Neural cell (in vitro differentiated cells): ENCODE results near the gene SIK3. TPM values are rescaled to one million over a fixed set of nuclear protein-coding genes. Genes with fewer than 3 reads are reported as not detected.

Experiments used
- H2AFZ ChIP-seq: fragments of 200-600, 300-800 bp; sonication (generic), shearing (Covaris generic); 2 replicates; pipeline ENCODE4 v1.6.0; 2014; ENCODE audit warnings: low read depth, mild to moderate bottlenecking, antibody characterized with exemption, low read length, moderate library complexity
- H3F3A ChIP-seq: fragments of 200-600 bp; shearing (Covaris generic); 2 replicates; pipeline ENCODE4 v1.6.1; 2016; ENCODE audit warnings: mild to moderate bottlenecking, moderate library complexity, mixed read lengths, antibody characterized with exemption, low read length; ENCODE audit not compliant: insufficient read depth, poor library complexity, severe bottlenecking
- H3K27ac ChIP-seq: fragments of 200-600, 300-800 bp; sonication (generic), shearing (Covaris generic); 2 replicates; pipeline ENCODE4 v1.5.1; 2014; ENCODE audit warnings: mild to moderate bottlenecking, low read length, moderate library complexity
- H3K27me3 ChIP-seq: fragments of 300-800, 200-600 bp; sonication (generic), shearing (Covaris generic); 2 replicates; pipeline ENCODE4 v1.6.0; 2014; ENCODE audit warnings: mild to moderate bottlenecking, low read depth, low read length, moderate library complexity; ENCODE audit not compliant: insufficient read depth
- H3K36me3 ChIP-seq: fragments of 300-800, 200-600 bp; sonication (generic), shearing (Covaris generic); 2 replicates; pipeline ENCODE4 v1.5.1; 2014; ENCODE audit warnings: mild to moderate bottlenecking, antibody characterized with exemption, low read length, moderate library complexity; ENCODE audit not compliant: insufficient read depth
- H3K4me2 ChIP-seq: fragments of 300-800, 200-600 bp; sonication (generic), shearing (Covaris generic); 2 replicates; pipeline ENCODE4 v1.6.0; 2014; ENCODE audit warnings: mild to moderate bottlenecking, low read length
- H3K4me3 ChIP-seq: fragments of 300-800, 200-600 bp; sonication (generic), shearing (Covaris generic); 2 replicates; pipeline ENCODE4 v1.5.1; 2014; ENCODE audit warnings: mild to moderate bottlenecking, low read length, moderate library complexity
- H3K79me2 ChIP-seq: fragments of 200-600 bp; shearing (Covaris generic); replicated peaks from 2 replicates; pipeline ENCODE4 v1.6.0; 2014; ENCODE audit warnings: mild to moderate bottlenecking, low read length, moderate library complexity; ENCODE audit not compliant: insufficient read depth
- H3K9ac ChIP-seq: fragments of 300-800, 200-600 bp; sonication (generic), shearing (Covaris generic); 2 replicates; pipeline ENCODE4 v1.6.1; 2016; ENCODE audit warnings: mild to moderate bottlenecking, low read length, mixed read lengths
- H3K9me2 ChIP-seq: fragments of 200-600 bp; shearing (Covaris generic); 2 replicates; pipeline ENCODE4 v1.6.1; 2016; ENCODE audit warnings: mild to moderate bottlenecking, low read length, mixed read lengths; ENCODE audit not compliant: insufficient read depth
- H3K9me3 ChIP-seq: fragments of 200-600, 300-800 bp; sonication (generic), shearing (Covaris generic); 2 replicates; pipeline ENCODE4 v1.6.1; 2016; ENCODE audit warnings: mild to moderate bottlenecking, mixed run types, low read length, moderate library complexity, mixed read lengths
- H4K20me1 ChIP-seq: fragments of 200-600 bp; shearing (Covaris generic); 2 replicates; pipeline ENCODE4 v1.6.1; 2016; ENCODE audit warnings: mild to moderate bottlenecking, mixed run types; ENCODE audit not compliant: insufficient read depth
- CTCF ChIP-seq: fragments of 450-650 bp; IDR thresholded peaks from 2 replicates; pipeline ENCODE4 v1.5.1; 2014; ENCODE audit warnings: antibody characterized with exemption, mild to moderate bottlenecking, moderate library complexity; ENCODE audit not compliant: poor library complexity, severe bottlenecking
- EP300 ChIP-seq: fragments of 450-650 bp; conservative IDR thresholded peaks from 2 replicates; pipeline ENCODE4 v1.6.1; 2014; ENCODE audit warnings: antibody characterized with exemption, mild to moderate bottlenecking, moderate library complexity; ENCODE audit not compliant: poor library complexity, severe bottlenecking
- EZH2 ChIP-seq: fragments of 200-600, 300-800 bp; shearing (Covaris generic), sonication (generic); IDR thresholded peaks from 2 replicates; pipeline ENCODE4 v1.6.1; 2014; ENCODE audit warnings: antibody characterized with exemption, low read length, borderline replicate concordance, mild to moderate bottlenecking; ENCODE audit not compliant: insufficient read depth, poor library complexity, severe bottlenecking
- MXI1 ChIP-seq: fragments of 450-650 bp; conservative IDR thresholded peaks from 2 replicates; pipeline ENCODE4 v1.6.1; 2014; ENCODE audit warnings: antibody characterized with exemption, mild to moderate bottlenecking; ENCODE audit not compliant: poor library complexity, severe bottlenecking
- POLR2AphosphoS5 ChIP-seq: IDR thresholded peaks from 2 replicates; pipeline ENCODE4 v1.6.1; 2012
- RAD21 ChIP-seq: fragments of 450-650 bp; conservative IDR thresholded peaks from 2 replicates; pipeline ENCODE4 v1.6.1; 2014; ENCODE audit warnings: antibody characterized with exemption, mild to moderate bottlenecking, moderate library complexity
- REST ChIP-seq: IDR thresholded peaks from 2 replicates; pipeline ENCODE4 v1.6.1; 2012; ENCODE audit warnings: borderline replicate concordance
- SMC3 ChIP-seq: fragments of 450-650 bp; conservative IDR thresholded peaks from 2 replicates; pipeline ENCODE4 v1.6.1; 2014; ENCODE audit warnings: antibody characterized with exemption, mild to moderate bottlenecking, moderate library complexity; ENCODE audit not compliant: poor library complexity
- TAF1 ChIP-seq: IDR thresholded peaks from 2 replicates; pipeline ENCODE4 v1.6.1; 2012; ENCODE audit warnings: low read depth
- polyA plus RNA-seq: library from polyadenylated mRNA; depleted of rRNA; stranded (reverse); fragments of >200 nt; gene quantifications from 2 replicates; pipeline ENCODE4 v1.2.3, GENCODE V29; 2014

Gene SIK3
- polyA plus RNA-seq, 1 donor from 2014 or later: 11.2 TPM

GRCh38 chr11:117122556-117122955 lies 24.3 kb upstream of the SIK3 start:
- Histone ChIP-seq H3K27me3 (no peaks in the 10 kb centered on the region), H3K4me3 (no peak overlapping the region), H3F3A (no peaks in the 10 kb centered on the region), H3K9me3 (no peaks in the 10 kb centered on the region), H3K9ac (no peak overlapping the region), H3K9me2 (no peaks in the 10 kb centered on the region), H3K27ac (no peak overlapping the region), H2AFZ (no peak overlapping the region), H3K4me2 (no peak overlapping the region), H3K36me3 (no peaks in the 10 kb centered on the region), H3K79me2 (no peaks in the 10 kb centered on the region), H4K20me1 (no peaks in the 10 kb centered on the region)
- no peak for TF ChIP-seq CTCF
- TF ChIP-seq SMC3: no peak
- no peak for TF ChIP-seq TAF1
- TF ChIP-seq REST: no peak
- no peak for TF ChIP-seq MXI1
- no peak for TF ChIP-seq EP300
- TF ChIP-seq RAD21: no peak
- TF ChIP-seq EZH2: no peak
- TF ChIP-seq POLR2AphosphoS5: no peak

GRCh38 chr11:117121176-117121575 lies 22.9 kb upstream of the SIK3 start:
- no peak for TF ChIP-seq POLR2AphosphoS5
- TF ChIP-seq EP300: no peak
- TF ChIP-seq SMC3: no peak
- no peak for TF ChIP-seq TAF1
- no peak for TF ChIP-seq REST
- TF ChIP-seq EZH2: no peak
- TF ChIP-seq RAD21: no peak
- no peak for TF ChIP-seq MXI1
- TF ChIP-seq CTCF: no peak
- H3K9ac ChIP-seq: no peak overlapping the region
- no peak overlapping the region for H3K4me3 ChIP-seq
- H3K9me2 ChIP-seq: no peaks in the 10 kb centered on the region
- H4K20me1 ChIP-seq: no peaks in the 10 kb centered on the region
- H3K27me3 ChIP-seq: no peaks in the 10 kb centered on the region
- H3K79me2 ChIP-seq: no peaks in the 10 kb centered on the region
- no peaks in the 10 kb centered on the region for H3K9me3 ChIP-seq
- H3F3A ChIP-seq: no peaks in the 10 kb centered on the region
- H3K36me3 ChIP-seq: no peaks in the 10 kb centered on the region
- no peak overlapping the region for H3K4me2 ChIP-seq
- no peak overlapping the region for H2AFZ ChIP-seq
- H3K27ac ChIP-seq: no peak overlapping the region
